ENCODE data around the gene FICD.
"Not testable (repeated sequence)": the region's sequence is repeated elsewhere in the genome, so short reads cannot be mapped to it uniquely, and the experiment has no call there.

FICD gene

DNA sequence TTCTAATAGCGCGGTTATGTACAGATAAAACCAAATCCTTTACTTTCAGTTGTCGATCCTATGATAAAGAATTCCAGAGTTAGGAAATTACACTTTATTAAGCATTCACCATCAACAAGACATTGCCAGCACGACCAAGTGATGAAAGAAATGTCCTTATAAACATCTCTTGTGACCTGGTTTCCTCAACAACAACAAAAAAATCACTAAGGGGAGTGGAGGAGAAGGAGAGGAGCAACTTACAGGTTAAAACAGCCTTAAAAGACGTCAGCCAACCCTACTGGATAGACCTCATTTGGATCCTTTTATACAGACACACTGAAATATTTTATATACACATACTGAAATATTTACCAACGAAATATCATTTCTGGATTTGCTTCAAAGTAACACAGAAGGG is 23.1 kb downstream of the FICD start:
- DNase-seq (ENCODE audit: low read depth): no peak

GRCh38 chr12:108538616-108539195 is 23.6 kb downstream of the FICD start:
- no peak for DNase-seq (ENCODE audit: low read depth)

DNA sequence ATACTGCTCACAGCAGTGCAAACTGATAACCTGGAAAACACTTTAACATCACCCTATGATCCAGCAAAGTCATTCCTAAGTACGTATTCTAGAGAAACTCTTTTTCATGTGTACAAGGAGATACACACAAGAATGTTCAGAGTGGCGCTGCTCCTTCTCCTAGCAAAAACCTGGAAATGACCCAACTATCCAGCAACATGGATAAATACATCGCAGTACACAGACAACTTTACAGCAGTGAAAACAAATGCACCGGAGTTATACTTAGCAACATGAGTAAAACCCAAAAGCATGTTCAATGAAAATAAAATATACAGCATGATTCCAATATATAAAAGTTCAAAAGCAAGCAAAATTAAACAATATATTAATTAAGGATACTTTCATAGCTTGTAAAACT is 27.2 kb downstream of the FICD start:
- no peak for DNase-seq (ENCODE audit: low read depth)

DNA sequence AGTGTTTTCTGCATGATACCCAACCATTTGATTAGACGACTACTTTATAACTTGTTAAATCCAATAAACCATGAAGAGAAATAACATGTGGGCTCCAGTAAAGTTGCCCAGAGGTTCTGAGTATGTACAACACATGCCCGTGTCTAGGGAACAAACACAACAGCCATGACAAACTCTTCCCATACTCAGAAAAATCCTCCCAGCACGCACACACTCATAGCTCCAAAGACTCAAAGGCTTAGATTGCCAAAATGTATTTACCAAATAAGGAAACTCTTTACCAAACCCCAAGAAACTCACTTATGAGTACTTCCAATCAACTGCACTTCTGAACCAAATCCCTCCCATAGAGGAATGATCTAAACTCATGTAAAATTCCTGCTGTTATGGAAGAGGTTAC is 28.6 kb downstream of the FICD start:
- no peak for DNase-seq (ENCODE audit: low read depth)

GRCh38 chr12:108547686-108548085 is 32.6 kb downstream of the FICD start:
- no peak for DNase-seq (ENCODE audit: low read depth)

DNA sequence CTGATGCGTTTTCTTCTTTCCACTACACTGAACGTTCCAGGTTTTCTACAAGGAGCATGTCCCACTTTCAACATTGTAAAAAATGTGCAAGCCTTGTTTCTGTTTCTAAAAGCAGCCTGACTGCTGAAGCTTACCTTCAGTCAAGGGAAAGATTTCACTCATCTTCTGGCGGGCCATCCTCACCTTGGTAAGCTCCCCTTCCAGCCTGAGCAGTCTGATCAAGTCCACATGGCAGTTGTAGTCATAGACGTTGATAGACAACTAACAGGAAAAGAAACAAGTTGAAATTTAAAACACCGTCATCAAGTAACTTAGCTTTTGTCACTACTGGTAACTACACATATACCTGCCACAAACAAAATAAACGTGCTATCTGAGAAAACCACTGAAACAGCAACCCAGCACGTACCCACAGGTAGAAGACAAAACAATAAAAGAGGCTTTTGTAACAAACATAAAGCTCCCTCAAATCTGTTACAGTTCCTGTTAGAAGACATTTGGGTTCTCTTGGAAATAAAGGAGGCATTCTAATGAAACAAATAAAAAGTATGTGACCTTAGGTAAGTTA is 34.0 kb downstream of the FICD start:
- DNase-seq (ENCODE audit: low read depth): no peak

DNA sequence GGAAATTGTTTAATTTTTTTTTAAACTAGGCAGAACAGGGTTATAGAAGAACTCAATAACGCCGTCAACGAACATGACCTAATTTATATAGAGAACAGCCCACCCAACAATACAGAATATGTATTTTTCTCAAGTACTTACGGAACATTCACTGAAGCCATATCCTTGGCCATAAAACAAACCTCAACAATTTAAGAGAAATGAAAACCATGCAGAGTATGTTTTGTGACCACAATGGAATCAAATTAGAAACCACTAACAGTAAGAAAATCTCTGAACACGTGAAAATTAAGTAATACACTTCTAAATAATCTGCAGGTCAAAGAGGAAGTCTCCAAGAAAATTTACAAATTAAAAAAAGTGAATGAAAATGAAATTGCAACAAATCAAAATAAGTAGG is 36.5 kb downstream of the FICD start:
- peak; percentile 85 for DNase-seq (ENCODE audit: low read depth)

- no peak for DNase-seq (ENCODE audit: low read depth)
Observed at GRCh38 chr12:108553799-108554198, 38.7 kb downstream of the FICD start.

DNA sequence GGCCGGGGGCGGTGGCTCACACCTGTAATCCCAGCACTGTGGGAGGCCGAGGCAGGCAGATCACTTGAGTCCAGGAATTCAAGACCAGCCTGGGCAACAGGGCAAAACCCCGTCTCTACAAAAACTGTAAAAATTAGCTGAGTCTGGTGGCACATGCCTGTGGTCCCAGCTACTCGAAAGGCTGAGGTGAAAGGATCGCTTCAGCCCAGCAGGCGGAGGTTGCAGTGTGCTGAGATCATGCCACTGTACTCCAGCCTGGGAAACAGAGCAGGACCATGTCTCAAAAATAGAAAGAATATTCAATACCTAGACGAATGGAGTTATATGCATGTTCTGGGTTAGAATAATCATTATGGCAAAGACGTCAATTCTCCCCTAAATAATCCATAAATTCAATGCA is 40.3 kb downstream of the FICD start:
- not testable (repeated sequence) for DNase-seq (ENCODE audit: low read depth)

GRCh38 chr12:108559007-108559655 is 44.1 kb downstream of the FICD start:
- DNase-seq (ENCODE audit: low read depth): no peak

DNA sequence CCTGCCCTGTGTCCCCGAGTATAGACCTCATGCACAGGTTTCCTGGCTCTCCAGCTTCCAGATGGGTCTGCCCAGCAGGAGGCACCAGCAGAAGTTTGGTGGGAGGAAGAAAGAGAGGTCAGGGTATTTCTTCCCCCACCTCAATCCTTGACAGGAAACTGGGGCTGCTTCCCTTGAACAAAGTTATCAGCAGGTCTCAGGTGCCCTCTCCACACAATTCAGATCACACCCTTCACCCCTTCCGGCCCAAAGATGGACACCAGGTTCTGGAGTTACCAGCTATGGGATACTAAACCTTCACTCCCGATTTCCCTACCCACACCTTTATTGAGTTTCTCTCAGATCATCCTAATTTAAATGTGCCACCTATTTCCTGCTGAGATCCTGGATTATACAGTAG is 44.7 kb downstream of the FICD start:
- no peak for DNase-seq (ENCODE audit: low read depth)

DNA sequence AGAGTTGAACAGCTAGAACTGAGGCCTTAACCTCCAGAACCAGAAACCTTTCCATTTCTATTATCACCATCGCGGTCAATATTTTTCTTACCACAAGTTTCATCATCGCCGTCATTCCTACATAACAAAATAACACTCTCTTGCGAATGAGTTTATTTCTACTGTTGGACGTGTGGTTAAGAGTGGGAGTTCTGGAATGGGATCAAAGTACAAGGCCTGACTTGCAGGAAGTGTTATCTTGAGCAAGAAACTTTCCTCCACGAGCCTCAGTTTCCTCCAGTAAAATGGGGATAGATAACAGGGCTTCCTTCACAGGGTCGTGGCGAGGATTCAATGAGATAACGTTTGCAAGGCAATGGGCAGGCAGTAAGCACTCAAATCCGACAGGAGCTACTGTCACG is 45.2 kb downstream of the FICD start:
- DNase-seq (ENCODE audit: low read depth): peak; percentile 95

DNA sequence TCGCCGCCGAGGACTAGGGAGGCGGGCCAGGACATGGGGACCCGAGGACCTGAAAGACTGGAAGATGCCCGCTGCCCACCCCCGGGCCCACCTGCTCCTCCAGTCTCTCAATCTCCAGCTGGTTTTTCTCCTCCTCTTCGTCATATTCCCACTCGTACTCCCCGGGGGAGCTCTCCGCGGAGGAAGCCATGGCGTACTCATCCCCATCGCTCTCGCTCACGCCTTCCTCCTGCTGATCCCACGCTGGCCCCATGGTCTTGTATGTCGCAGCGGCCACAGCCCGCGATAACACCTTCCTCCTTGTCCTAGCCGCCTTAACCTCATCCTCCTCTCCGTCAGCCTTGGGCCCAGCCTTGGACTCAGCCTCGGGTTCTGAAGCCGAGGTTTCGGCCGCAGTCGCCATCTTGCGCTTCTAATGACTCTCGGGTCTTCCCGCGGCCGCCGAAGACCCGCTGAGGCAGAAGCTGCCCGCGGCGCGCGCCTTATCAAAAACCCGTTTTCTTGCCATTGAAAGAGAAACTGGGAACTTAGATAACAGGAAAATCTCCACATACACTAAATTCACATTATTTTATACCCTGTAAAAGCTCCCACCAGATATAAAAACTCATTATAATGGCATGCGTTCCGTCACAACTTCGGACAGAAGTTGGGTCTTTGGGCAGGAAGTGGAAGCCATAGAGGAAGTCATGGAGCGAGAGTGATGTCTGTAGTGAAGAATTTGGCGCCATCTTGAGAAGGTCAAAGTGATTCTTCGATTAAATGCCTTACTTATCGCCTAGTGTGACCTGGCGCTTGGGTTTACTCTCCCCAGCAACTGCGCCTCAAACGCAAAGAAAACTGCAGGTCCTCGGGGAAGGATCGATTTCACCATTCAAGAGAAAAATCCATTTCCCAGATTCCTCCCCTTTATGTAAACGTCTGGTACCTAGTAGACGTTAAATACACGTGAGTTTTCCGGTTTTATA is 46.0 kb downstream of the FICD start, which contains the start of gene SART3:
SART3 (minus strand) TSS at position 422 of the 968 bp plus-strand sequence; CDS start at position 403, 19 bp downstream.
- peak; percentile 90 for DNase-seq (ENCODE audit: low read depth)

GRCh38 chr12:108561852-108562347 is 46.8 kb downstream of the FICD start:
- DNase-seq (ENCODE audit: low read depth): no peak

DNA sequence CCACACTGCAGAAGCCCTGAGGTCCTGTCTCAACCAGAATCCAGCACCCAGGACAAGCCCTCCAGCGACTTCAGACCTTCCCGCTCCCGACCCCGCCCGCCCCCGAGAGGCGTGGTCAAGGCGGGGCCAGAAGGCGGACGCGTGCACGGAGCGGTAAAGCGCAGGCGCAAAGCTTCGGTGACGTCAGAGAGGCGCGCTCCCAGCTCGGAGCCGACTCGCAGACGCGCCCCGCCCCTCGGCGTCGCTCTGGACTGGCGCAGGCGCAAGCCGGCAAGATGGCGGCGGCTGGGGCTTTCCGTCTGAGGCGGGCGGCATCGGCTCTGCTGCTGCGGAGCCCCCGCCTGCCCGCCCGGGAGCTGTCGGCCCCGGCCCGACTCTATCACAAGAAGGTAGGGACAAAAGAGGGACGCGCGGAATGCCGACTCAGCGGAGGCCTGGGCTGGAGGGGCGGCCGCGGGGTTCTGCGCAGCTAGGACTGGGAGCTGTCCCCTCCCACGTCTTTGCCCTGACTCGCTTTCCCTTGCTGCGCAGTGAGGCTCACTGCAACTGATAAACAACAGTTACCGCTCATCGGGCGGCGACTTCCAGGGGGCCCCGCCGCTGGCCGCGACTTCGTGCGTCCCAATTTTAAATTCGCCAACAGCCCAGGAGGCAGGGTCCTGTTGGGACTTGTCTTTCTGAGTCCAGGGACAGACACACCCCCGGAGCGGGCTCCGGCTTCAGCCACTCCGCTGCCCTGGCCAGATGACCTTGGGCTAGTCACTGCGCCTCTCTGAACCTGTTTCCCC is 47.5 kb downstream of the FICD start, which contains the start of gene ISCU:
ISCU (plus strand) TSS at position 249 of the 788 bp plus-strand sequence; CDS start at position 276, 27 bp downstream.
- peak; percentile 96 for DNase-seq (ENCODE audit: low read depth)

GRCh38 chr12:108563136-108563803 is 48.2 kb downstream of the FICD start:
- DNase-seq (ENCODE audit: low read depth): peak; percentile 88

- DNase-seq (ENCODE audit: low read depth): no peak
Observed at GRCh38 chr12:108563804-108564151, 48.7 kb downstream of the FICD start.

DNA sequence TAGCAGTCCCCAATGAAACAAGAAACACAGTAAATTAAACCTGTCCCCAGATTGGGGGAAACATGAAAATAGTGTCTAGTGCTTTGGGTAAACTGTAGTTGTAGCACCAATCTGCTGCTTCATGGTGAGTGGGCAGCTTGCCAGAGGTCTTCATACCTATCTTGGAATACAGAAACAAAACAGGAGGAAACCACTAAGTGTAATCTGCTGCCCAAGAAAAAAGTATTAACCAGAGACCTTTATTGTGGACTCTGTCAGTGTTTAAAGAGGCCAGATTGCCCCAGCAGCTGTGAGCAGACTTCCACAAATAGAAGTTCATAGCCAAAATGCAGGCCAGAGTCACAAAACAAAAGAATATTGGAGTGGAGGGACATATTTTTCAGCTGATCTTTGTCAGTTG is 49.6 kb downstream of the FICD start:
- no peak for DNase-seq (ENCODE audit: low read depth)

DNA sequence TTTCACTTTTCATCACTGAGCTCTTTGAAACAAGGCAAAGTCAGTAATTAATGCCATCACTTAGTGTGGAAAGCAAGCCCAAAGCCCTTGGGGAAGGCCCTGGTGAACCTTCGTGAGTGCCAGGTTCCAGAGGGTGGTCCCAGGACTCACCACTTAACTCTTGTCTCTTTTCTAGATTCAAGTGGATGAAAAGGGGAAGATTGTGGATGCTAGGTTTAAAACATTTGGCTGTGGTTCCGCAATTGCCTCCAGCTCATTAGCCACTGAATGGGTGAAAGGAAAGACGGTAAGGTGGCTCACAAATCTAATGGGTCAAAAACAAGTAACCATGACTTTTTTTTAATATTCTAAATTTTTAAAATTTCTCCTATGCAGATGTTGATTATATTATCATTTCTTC is 50.1 kb downstream of the FICD start:
- no peak for DNase-seq (ENCODE audit: low read depth)

- peak; percentile 72 for DNase-seq (ENCODE audit: low read depth)
Observed at GRCh38 chr12:108565976-108566375, 50.9 kb downstream of the FICD start.

DNA sequence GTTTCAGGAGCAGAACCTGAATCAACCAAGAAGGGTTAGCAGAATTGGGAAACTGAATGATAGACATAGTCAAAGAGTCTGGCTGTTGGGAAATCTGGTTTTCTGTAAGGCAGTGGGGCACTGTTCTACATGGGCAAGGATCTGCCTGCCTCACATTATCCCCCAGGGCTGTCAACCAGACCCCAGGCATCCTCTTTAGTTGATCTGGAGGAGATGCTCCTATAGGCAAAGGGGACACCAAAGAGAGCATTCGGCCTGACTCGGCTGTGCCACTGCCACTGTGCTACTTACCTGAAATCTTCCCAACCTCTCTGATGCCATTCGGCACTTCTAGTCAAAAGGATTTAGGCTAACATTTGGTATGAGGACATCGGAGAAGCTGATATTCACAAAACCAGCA is 51.4 kb downstream of the FICD start:
- no peak for DNase-seq (ENCODE audit: low read depth)

All from iris pigment epithelial cell (primary cell).